Fibroblast of skin of back (primary cell): ENCODE data around the gene SEPTIN11. TPM values are rescaled to one million over a fixed set of nuclear protein-coding genes. Genes with fewer than 3 reads are reported as not detected.

Experiments
- DNase-seq: peaks from one replicate; pipeline ENCODE4 v3.0.0-alpha.2; 2013
- polyA plus RNA-seq, 2 experiments: library from polyadenylated mRNA; unstranded; fragments of 120-200 nt; gene quantifications; one replicate each; pipeline ENCODE4 v1.2.1, GENCODE V29; 2013; ENCODE audit not compliant: insufficient read length in 2 of 2

The SEPTIN11 gene
- polyA plus RNA-seq (2013, experiment 1 of 2; ENCODE audit: insufficient read length), result 393 TPM
- polyA plus RNA-seq (2013, experiment 2 of 2; ENCODE audit: insufficient read length), result 573 TPM

DNA sequence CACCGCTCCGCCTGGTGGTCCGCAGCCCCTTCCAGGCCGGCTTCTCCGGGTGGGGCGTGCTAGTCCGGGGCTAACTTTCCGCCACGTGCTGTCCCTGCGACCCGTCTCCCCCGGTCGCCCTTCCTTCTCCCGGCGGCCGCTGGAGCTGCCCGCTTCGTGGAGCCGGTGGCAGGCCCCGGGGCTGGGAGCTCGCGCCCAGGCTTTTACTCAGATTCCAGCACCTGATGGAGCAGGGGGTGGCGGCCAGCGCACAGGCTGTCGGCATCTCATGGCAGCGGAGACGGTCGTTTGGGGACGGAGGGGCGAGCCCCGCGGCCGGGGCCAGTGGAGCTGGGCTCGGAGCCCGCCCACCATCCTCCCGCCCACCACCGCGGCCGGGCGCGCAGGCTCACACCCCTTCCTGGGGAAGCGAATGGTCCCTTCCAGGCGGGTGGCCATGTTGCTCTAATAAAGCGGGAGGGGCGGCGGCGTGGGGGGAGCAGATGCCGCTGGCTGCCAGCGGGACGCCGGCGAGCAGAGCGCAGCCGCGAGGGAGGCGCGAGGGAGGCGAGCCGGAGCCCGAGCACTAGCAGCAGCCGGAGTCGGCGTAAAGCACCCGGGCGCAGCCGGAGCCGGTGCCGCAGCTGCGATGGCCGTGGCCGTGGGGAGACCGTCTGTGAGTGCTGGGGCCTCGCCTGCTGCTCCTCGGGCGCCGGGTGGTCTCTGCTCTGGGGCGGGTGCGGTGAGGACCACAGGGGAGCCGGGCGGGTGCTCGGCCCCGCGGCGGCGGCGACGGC is at the start of gene SEPTIN11:
Gene SEPTIN11, plus strand, starts transcription at position 477 of the 776 bp plus-strand sequence. Its CDS starts 152 bp downstream, at position 629.
- DNase-seq, result peak; percentile 97

DNA sequence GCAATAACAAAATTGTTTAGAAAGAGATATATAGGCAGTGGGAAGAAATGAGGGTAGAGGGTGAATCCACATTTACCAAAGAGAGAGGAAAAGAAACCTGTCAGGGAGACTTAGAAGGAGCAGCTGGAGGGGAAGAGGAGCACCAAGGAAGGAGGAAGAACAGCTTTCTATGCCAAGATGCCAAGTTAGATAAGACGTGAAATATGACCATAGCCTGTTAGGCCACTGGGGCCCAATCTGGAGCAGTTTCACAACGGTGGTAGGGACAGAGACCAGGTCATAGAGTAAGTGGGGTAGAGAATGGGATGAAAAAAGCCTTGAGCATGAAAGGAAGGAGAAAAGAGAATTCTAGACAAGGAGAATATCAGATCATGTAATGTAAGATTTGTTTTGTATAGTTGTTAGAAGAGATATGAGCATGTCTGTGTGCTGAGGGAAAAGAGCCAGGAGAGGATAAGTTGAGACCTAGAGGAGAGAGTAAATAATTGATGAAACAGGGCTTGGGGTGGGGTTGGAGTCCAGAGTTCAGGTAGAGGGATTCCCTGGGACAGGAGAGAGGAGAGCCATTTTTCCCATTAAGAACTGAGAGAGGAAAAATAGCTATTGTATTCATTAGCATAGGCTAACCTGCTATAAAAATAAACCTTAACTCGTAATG is 47.2 kb upstream of the SEPTIN11 start:
- no peak for DNase-seq

DNA sequence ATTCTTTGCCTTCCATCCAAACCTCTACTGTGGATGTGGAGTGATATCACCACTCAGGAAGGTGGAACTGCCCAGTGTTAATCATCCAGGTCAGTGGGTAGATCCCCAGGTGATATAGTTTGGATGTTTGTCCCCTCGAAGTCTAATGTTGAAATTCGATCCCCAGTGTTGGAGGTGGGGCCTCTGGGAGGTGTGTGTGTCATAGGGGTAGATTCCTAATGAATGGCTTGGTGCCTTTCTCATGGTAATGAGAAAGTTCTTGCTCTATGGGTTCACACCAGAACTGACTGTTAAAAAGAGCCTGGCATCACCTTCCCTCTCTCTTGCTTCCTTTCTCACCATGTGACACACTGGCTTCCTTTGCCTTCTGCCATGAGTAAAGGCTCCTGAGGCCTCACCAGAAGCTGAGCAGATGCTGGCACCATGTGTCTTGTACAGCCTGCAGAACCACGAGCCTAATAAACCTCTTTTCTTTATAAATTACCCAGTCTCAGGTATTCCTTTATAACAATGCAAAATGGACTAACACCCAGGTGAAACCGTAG is 44.8 kb upstream of the SEPTIN11 start:
- DNase-seq, result no peak

DNA sequence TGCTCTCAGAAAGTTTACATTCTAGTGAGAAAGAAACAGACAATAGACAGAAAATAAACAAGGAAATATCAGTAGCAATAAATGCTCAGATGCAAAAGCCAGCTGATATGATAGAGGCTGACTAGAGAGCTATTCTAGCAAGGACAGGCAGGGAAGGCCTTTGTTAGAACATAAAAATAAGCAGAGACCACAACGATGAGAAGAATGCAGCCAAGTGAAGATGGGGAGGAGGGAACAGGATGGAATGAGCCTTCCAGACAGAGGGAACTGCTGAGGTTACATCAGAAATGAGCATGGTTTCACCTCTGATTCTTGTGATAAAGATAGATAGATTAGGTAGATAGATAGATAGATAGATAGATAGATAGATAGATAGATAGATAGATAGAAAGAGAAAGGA is 44.0 kb upstream of the SEPTIN11 start:
- DNase-seq, result peak; percentile 91

- DNase-seq, result no peak
Observed at GRCh38 chr4:76909711-76910110, 39.8 kb upstream of the SEPTIN11 start.

DNA sequence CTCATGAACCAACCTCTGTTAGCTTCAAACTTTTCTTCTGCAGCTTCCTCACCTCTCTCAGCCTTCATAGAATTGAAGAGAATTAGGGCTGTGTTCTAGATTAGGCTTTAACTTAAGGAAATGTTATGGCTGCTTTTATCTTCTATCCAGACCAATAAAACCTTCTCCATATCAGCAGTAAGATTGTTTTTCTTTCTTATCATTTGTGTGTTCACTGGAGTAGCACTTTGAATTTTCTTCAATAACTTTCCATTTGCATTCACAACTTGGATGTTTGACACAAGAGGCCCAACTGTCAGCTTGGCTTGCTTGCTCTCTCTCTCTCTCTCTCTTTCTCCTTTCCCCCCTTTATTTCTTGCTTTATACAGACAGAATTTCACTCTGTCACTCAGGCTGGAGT is 28.8 kb upstream of the SEPTIN11 start:
- DNase-seq, result no peak

GRCh38 chr4:76923619-76924357 is 25.8 kb upstream of the SEPTIN11 start:
- no peak for DNase-seq

GRCh38 chr4:76926841-76927240 is 22.7 kb upstream of the SEPTIN11 start:
- DNase-seq, result no peak

GRCh38 chr4:76930685-76931084 is 18.9 kb upstream of the SEPTIN11 start:
- DNase-seq, result peak; percentile 22

DNA sequence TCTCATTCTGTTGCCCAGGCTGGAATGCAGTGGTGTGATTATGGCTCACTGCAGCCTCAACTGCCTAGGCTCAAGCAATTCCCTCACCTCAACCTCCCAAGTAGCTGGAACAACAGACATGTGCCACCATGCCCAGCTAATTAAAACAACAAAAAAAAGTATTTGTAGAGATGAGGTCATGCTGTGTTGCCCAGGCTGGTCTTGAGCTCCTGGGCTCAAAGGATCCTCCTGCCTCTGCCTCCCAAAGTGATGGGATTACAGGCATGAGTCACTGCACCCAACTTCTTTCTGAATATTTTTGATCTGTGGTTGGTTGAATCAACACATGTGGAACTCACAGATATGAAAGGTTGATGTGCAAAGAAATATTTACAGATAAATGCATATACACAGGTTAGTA is 18.5 kb upstream of the SEPTIN11 start:
- peak; percentile 77 for DNase-seq

GRCh38 chr4:76931576-76932276 is 17.8 kb upstream of the SEPTIN11 start:
- DNase-seq, result no peak

DNA sequence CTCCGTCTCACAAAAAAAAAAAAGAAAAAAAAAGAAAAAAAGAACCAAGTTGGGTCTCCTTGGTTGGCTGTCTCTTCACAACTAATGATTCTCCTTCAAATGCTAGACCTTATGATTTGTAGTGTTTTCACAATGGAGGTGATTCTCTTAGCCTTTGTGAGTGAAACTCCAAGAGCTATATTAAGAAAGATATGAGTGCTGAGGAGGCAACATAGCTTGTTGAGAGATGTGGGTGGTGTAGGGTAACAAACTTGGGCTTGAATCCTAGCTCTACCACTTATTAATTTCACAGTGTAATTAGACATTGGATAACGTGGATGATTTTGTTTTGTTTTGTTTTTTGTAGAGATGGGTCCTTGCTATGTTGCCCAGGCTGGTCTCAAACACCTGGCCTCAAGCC is 10.4 kb upstream of the SEPTIN11 start:
- DNase-seq, result no peak

- peak; percentile 42 for DNase-seq
Observed at GRCh38 chr4:76943129-76943620, 6.4 kb upstream of the SEPTIN11 start.

DNA sequence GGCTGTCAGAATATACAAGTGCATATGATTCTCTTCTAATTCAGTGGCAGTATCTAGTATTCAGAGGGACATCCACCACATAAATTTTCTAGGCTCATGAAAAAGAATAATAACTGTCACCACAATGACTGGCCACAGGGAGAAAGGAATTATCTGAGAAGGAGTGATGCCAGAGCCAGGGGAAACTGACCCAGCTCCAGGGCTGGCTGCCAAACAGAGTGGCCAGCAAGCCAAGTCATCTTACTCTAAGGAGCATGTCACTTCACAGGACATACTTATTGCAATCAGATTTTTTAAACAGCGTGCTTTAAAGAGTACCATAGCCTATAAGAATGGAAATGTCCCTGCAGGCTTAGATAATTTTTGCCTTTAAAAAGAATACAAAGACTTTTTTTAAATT is 5.8 kb upstream of the SEPTIN11 start:
- no peak for DNase-seq

DNA sequence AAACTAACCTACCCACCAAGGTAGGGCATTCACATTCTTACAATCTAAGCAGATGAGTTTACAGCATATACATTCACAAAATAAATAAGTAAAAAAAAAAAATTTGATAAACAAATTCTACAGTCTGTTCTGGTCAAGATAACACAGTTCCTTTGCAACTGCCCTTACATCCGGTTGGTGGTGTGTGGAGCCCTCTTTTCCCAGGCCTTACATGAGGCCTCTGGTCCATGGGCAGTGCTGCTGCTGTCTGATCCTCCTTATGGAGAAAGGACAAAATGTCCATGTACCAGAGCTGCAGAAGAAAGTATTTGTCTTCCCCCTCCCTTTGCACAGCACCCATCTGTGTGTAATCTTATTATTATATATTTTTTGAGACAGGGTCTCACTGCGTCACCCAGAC is 2.2 kb upstream of the SEPTIN11 start:
- DNase-seq, result peak; percentile 49

- peak; percentile 89 for DNase-seq
Observed at GRCh38 chr4:76948443-76949275, 893 bp upstream of the SEPTIN11 start.

- DNase-seq, result peak; percentile 42
Observed at GRCh38 chr4:76950052-76950955, 752 bp downstream of the SEPTIN11 start.

DNA sequence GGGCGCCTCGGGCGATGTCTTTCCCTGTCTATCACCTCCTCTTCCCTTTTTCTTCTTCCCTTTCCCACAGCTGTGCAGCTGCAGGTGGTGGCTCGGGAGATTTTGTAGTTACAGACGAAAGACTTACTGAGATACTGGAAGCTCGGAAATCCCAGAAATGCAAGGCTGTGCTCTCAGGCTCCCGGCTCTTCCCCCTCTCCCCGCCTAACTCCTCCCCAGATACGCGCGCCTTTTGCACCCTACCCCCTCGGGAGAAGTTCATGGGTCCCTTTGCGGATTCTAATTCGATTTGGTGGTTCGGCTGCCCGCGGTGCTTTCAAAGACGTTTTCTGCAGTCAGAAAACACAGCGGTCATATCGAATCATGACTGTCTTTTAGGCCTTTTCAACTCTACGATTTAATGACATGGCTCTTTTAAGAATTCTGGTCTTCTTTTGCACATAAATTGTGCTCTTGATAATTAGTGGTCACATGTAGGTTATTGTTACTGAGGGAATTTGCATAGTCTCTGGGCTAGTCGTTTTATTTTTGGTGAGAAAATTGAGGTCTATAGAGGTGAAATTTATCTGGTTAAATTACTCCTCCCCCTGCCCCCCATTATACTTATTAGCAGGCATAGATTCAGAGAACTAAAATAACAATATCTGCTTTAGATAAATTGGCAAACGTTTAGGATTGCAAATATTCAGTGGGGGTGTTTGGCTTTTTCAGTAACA is 1.6 kb downstream of the SEPTIN11 start:
- DNase-seq, result peak; percentile 60

DNA sequence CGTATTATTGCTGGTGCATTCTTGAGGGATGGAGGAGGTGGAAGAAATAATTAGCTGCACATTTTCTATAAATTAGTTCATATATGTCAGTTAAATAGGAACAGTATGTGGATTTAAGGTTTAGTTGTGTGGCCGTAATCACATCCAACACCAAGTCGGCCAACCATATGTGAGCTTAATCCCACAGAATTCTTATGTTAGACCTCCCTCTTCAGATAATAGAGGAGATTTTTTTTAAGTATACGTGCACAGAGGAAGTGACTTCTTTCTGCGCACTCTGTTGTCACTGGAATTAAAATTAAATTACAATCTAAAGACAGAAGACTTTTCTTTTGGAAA is 2.1 kb downstream of the SEPTIN11 start:
- peak; percentile 62 for DNase-seq
